ENCODE results near the gene ZNF423. TPM values are rescaled to one million over a fixed set of nuclear protein-coding genes. Genes with fewer than 3 reads are reported as not detected.

ZNF423 gene
- total RNA-seq, 1 experiment from 2014 or later: not detected

- DNase-seq (ENCODE audit: low read depth): no peak
Measured at GRCh38 chr16:49537924-49538459, 317.9 kb downstream of the ZNF423 start.

GRCh38 chr16:49534901-49535610 lies 320.9 kb downstream of the ZNF423 start:
- DNase-seq (ENCODE audit: low read depth): no peak

GRCh38 chr16:49533422-49533821 lies 322.5 kb downstream of the ZNF423 start:
- no peak for DNase-seq (ENCODE audit: low read depth)

DNA sequence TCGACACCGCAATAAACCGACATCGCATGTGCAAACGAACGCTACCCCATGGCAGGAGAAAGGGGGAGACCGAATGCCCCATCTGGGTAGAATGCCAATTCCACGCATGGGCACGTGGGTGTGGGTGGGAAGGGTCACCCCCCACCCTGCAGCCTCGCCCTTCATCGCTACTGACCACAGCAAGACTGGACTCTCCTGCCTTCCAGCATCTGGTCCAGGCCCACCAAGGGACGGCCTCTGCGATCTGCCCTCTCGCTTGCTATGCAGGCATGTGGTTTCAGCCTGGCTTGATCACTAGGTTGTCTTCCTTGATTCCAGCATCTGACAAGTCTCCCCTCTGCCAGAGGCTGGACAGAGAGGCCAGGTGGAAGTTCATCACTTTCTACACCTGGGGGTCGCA lies 323.0 kb downstream of the ZNF423 start:
- no peak for DNase-seq (ENCODE audit: low read depth)

- DNase-seq (ENCODE audit: low read depth): no peak
Measured at GRCh38 chr16:49531931-49532840, 323.7 kb downstream of the ZNF423 start.

DNA sequence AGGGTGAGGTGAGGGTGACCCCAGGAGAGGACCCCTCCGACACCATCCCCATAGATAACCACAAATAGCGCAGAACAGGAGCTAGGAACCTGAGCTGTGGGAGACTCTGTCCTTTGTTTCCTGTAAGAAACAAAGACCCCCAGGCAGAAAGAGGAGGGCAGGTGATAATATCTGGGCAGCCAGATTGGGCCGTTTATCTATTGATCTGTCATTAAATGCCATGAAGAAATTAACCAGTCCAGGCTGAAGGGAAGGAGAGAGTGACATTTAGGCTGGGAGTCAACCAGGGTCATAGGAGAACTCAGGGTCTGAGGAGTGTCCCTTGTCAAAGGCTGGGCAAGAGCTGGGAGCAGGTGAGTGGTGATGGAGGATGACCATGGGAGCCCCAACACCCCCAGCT lies 324.5 kb downstream of the ZNF423 start:
- no peak for DNase-seq (ENCODE audit: low read depth)

DNA sequence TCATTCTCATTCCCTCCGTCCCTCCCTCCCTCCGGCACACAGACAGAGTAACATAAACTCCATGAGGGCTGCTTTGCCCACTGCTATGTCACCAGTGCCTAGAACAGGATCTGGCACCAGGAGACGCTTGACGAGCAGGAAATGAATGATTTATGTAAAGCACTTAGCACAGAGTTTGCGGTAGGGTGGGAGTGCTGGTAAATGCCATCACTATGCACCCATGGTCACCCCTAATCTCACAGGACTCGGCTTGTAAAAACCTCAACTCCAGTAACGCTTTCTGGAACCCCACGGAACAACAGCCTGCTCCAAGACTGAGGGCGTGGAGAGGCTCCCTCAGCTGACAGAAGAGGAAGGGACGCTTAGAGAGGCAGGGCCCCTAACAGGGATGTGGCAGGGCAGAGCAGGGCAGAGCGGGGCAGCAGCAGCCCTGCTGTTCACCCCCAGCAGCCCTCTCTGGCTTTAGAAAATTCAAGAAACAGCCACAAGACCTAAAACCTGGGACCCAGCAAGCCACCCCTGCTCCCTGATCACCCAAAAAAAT lies 325.4 kb downstream of the ZNF423 start:
- no peak for DNase-seq (ENCODE audit: low read depth)

DNA sequence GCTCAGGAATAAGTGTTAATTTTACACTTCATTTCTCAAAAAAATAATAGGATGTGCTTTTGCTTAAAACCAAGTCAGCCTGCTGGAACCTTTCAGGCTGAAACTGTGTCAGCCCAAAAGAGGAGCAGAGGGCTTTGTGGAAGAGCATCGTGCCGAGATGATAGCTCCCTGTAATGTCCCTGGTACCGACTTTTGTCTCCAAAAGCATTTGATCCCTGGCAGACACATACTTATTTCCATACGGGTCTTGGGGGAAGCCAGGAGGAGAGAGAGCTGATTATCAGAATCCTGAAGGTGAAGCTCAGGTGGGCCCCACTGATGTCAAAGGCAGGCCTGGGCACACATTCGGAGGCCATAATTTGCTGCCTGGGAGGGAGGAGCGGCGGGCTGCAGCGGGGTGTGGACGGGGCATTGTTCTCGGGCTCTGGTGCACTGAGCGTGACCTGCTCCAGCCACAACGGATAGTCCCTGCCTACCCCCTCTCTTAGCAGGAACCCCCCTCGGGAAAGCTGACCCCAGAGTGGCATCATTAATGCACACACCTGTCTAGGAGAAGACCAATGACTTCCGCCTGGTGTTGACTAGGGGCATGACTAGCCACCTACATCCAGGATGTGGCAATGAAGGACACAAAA lies 326.4 kb downstream of the ZNF423 start:
- no peak for DNase-seq (ENCODE audit: low read depth)

- no peak for DNase-seq (ENCODE audit: low read depth)
Measured at GRCh38 chr16:49528866-49529288, 327.0 kb downstream of the ZNF423 start.

DNA sequence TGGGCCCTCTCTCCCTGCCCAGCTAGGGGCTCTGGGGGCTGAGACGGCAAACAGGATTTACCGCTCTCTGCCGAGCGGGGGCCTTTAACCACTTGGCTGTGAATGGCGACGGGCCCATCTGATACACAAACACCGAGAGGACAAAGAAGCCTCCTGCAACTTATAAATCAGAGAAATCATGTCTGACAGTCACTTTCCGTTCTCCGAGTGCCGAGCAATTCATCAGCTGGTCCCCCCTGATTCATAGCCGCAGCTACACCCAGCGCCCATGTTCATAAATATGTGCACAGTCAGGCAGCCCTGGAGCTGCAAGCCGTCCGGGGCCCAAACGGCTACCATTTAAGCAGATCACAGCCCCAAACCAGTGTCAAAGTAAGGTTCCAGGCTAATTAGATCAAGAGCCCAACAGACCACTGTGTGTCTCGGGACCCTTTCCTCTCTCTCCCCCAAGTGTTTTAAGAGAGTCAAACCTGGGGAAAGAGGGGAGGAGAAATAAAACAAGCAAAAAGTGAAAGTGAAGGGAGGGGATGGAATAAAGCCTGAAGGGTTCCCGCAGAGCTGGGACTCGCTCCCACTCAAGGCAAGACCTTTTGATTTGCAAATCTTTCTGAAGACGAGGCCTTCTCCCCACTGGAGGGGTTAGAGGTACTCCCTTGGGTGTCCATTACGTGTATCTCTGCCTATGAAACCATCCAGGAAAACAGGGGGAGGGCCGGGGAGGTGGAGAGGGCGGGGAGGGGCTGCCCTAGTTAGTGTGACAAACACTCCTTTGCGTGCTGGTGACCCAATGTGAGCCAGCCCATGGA lies 327.6 kb downstream of the ZNF423 start:
- no peak for DNase-seq (ENCODE audit: low read depth)

DNA sequence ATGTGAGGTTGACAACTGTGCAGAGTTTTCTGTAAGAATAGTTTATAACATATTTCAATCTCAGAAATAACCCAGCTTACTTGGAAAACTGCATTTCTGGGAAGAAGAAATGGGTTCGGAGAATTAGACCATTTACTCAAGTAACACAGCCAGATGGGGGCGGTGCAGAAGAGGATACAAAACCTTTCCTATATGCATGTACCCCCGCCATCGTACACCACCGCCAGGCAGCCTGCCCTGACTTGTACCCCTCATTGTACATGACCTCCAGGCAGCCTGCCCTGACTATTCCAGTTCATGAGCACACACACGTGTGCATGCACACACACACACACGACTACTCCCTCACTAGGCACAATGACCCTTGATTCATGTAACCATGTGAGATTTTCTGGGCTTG lies 328.3 kb downstream of the ZNF423 start:
- DNase-seq (ENCODE audit: low read depth): no peak

DNA sequence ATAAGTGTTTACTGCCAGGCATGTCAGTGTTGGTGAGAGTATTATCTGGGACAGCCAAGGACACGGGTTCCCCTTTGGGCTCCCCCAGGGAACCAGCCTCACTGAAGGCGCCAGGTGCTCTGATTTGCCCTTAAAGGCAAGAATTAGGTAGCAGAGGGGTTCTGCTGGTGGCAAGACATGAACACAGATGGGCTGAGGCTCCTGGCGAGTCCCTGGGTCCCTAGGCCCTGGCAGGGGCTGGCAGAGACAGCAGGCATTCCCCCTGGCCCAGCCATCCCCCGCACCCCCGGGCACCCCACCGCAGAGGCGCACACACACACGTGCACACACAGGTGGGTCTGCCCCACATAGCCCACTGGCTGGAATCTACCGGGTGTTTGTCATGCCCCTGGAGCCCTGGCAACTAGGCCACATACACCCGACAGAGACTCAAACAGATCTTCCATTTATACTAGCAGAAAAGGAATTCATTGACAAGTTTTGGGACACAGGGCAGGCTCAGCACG lies 329.0 kb downstream of the ZNF423 start:
- DNase-seq (ENCODE audit: low read depth): no peak

GRCh38 chr16:49524947-49525315 lies 331.0 kb downstream of the ZNF423 start:
- no peak for DNase-seq (ENCODE audit: low read depth)

- no peak for DNase-seq (ENCODE audit: low read depth)
Measured at GRCh38 chr16:49524216-49524946, 331.5 kb downstream of the ZNF423 start.

DNA sequence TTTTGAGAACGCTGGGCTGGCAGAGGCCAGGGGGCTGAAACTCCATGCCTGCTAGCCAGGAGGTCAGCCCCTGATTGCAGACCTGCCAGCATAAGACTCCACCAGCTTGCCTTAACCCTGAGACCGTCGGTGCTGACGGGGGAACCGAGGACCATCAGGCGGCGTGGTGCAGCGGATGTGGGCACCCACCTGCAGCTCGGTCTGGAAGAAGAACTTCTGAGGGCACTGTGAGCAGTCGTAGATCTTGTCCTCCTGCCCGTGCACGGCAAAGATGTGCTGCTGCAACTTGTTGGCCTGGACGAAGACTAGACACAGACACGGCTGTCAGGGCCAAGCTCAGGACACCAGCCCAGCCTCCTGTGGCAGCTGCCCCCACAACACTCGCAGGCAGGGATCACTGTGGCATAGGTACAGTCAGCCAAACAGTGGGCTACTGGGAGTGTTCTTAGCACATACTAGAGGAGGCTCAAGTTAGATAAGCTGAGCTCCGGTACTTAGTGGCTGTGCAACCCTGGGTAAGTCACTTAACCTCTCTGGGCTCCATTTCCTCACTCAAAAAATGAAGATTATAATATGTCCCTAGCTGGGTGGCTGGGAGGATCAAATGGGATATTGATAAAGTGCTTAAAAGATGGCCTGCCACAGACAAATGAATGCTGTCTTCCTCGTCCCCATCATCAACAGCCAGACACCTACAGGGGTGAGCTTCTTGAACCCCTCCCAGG lies 332.3 kb downstream of the ZNF423 start:
- DNase-seq (ENCODE audit: low read depth): no peak

- DNase-seq (ENCODE audit: low read depth): no peak
Measured at GRCh38 chr16:49521734-49522325, 334.1 kb downstream of the ZNF423 start.

- no peak for DNase-seq (ENCODE audit: low read depth)
Measured at GRCh38 chr16:49520492-49521038, 335.3 kb downstream of the ZNF423 start.

DNA sequence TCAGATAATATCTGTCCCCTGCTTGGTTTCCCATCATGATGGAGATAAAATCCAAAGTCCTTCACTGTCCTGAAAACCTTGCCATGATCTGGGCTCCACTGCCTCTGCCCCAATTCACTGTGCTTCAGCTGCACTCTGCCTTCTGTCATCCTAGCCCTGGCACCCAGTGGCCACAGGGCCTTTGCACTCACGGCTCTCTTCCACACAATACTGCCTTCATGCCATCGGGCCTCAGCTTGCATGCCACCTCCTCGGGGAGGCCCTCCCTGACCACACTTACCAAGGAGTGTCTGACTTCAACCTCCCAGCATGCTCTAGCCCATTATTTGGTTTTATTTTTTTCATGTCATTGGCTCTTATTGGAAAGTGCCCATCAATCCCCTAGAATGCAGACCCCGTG lies 336.2 kb downstream of the ZNF423 start:
- DNase-seq (ENCODE audit: low read depth): no peak
